Measurements from ENCODE around the gene C1QTNF1. TPM values are rescaled to one million over a fixed set of nuclear protein-coding genes. Genes with fewer than 3 reads are reported as not detected.

The C1QTNF1 gene
- total and polyA plus RNA-seq, 2 donors (not counting 1 experiment from before 2014, with no cell fraction given): not detected

DNA sequence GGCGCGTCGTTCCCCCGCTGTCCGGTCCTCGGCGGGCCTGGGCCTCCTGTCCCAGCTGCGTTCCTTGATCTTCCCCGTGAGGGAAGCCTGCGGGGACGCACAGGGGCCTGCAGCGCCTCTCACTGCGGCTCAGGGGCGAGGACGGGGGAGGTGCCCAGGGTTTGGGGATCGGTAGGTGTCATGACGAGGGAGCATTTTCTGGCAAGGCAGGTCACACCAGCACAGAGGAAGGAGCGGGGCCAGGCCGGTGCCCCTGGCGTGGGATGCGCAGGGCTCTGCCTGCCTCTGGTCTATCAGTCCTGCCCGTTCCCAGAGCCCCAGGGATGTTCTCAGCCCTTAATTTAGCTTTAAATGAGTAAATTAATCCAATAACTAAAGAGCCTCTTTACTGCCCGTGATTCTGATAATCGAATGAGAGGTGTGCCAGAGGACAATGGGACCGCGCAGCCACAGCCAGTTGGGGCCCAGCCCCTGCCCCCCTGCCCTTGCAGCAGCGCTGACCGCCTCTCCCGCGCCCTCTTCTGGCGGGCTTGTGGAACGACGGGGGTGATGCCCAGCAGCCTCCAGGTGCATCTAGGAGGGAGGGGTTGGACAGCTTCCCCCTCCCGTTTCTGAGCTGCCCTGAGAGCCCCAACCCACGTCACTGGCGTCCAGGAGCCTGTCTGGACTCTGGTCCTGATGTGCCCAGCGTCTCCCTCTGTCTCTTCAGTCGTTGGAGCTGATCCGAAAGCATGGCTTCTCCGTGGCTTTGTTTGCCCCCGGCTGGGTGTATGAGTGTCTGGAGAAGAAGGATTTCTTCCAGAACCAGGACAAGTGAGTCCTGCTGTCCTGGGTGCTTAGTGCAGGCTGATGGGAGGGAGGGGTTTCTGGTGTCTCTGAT is 58.6 kb downstream of the C1QTNF1 start:
- ChIA-PET POLR2A (interaction anchor here (0.5 kb wide), 1 partner anchor 155 kb away, joined by 3 read pairs; no protein-coding TSS in a partner anchor), CTCF (interaction anchor here (0.6 to 10.5 kb wide), 8 partner anchors 10 to 318 kb away, joined by 3 to 370 read pairs (median 4); no protein-coding TSS in a partner anchor)
- intact Hi-C loops (cut with micrococcal nuclease): loop anchor here (5.0 kb wide), 1 partner anchor 35 kb away; no protein-coding TSS in a partner anchor
- Mint-ChIP-seq H3K27me3 (no peaks in the 10 kb centered on the region), H3K4me1 (no peaks in the 10 kb centered on the region), H3K27ac (no peak overlapping the region), H3K9me3 (ENCODE audit: insufficient read depth) (no peaks in the 10 kb centered on the region), H3K4me3 (no peak overlapping the region)
- Histone ChIP-seq H3K27me3 (replicated peaks in 1 of 4; ENCODE audit: control extremely low read depth in 1 of 4, control insufficient read depth in 3 of 4, insufficient read depth in 4 of 4, low read length in 3 of 4) (no peaks in the 10 kb centered on the region), H3K9ac (ENCODE audit: low read length) (no peak overlapping the region), H3K27ac (ENCODE audit: low read length in 2 of 2) (no peak overlapping the region), H4K20me1 (ENCODE audit: control insufficient read depth, insufficient read depth, low read length, poor library complexity, severe bottlenecking) (peaks cover 5% of the 10 kb centered on the region), H3K4me2 (replicated peaks; ENCODE audit: low read depth, low read length, poor library complexity, severe bottlenecking) (no peak overlapping the region), H3K79me2 (ENCODE audit: control insufficient read depth, insufficient read depth, low read length) (no peaks in the 10 kb centered on the region), H2AFZ (ENCODE audit: insufficient read depth, low read depth, low read length, poor library complexity, severe bottlenecking) (no peak overlapping the region), H3K36me3 (replicated peaks in 1 of 2; ENCODE audit: control extremely low read depth in 1 of 2, control insufficient read depth in 1 of 2, extremely low read depth in 1 of 2, insufficient read depth in 2 of 2, low read length in 1 of 2) (peaks cover 0 to 51% of the 10 kb centered on the region in 2 experiments), H3K9me3 (ENCODE audit: control extremely low read depth in 1 of 3, control insufficient read depth in 2 of 3, insufficient read depth in 1 of 3, low read length in 2 of 3) (no peaks in the 10 kb centered on the region), H3K4me3 (ENCODE audit: control extremely low read depth in 1 of 5, extremely low read depth in 1 of 5, insufficient read depth in 1 of 5, low read depth in 2 of 5, low read length in 4 of 5) (no peak overlapping the region), H3K4me1 (ENCODE audit: control insufficient read depth in 2 of 2, insufficient read depth in 2 of 2, low read length in 2 of 2) (no peaks in the 10 kb centered on the region)
- 76% methylated on average over 36 of the region's 41 CpGs for WGBS (ENCODE audit: insufficient coverage)
- TF ChIP-seq, protein P1, sequence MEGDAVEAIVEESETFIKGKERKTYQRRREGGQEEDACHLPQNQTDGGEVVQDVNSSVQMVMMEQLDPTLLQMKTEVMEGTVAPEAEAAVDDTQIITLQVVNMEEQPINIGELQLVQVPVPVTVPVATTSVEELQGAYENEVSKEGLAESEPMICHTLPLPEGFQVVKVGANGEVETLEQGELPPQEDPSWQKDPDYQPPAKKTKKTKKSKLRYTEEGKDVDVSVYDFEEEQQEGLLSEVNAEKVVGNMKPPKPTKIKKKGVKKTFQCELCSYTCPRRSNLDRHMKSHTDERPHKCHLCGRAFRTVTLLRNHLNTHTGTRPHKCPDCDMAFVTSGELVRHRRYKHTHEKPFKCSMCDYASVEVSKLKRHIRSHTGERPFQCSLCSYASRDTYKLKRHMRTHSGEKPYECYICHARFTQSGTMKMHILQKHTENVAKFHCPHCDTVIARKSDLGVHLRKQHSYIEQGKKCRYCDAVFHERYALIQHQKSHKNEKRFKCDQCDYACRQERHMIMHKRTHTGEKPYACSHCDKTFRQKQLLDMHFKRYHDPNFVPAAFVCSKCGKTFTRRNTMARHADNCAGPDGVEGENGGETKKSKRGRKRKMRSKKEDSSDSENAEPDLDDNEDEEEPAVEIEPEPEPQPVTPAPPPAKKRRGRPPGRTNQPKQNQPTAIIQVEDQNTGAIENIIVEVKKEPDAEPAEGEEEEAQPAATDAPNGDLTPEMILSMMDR (IDR thresholded peaks at IDR 0.05): peak; percentile 78
- TF ChIP-seq EZH2 (IDR thresholded peaks at IDR 0.05; ENCODE audit: borderline replicate concordance, insufficient read depth, low read depth, low read length, poor library complexity, severe bottlenecking): no peak
- ATAC-seq (ENCODE audit: low read depth) (peak; percentile 56), DNase-seq (peak; percentile 63)

Measured in B cell (primary cell).